ENCODE results near the gene SIAH2.

SIAH2 gene

GRCh38 chr3:150739200-150739863 lies 23.6 kb downstream of the SIAH2 start:
- H3K9ac ChIP-seq (ENCODE audit: low read length) = no peak overlapping the region
- no peaks in the 10 kb centered on the region for H3K27me3 ChIP-seq (ENCODE audit: control insufficient read depth in 1 of 2, insufficient read depth in 2 of 2, low read length in 2 of 2)
- H3K27ac ChIP-seq (ENCODE audit: low read depth, low read length) = no peak overlapping the region
- no peaks in the 10 kb centered on the region for H3K9me3 ChIP-seq (ENCODE audit: low read length)
- no peak overlapping the region for H3K4me3 ChIP-seq (ENCODE audit: low read depth in 1 of 2, low read length in 2 of 2)
- peaks cover 9% of the 10 kb centered on the region for H3K4me1 ChIP-seq (ENCODE audit: insufficient read depth, low read length)
- H3K36me3 ChIP-seq (ENCODE audit: insufficient read depth, low read length) = no peaks in the 10 kb centered on the region

- H3K9ac ChIP-seq (ENCODE audit: low read length) = no peak overlapping the region
- peaks cover 3% of the 10 kb centered on the region for H3K4me1 ChIP-seq (ENCODE audit: insufficient read depth, low read length)
- H3K4me3 ChIP-seq (ENCODE audit: low read depth in 1 of 2, low read length in 2 of 2) = no peak overlapping the region
- H3K27ac ChIP-seq (ENCODE audit: low read depth, low read length) = no peak overlapping the region
- H3K36me3 ChIP-seq (ENCODE audit: insufficient read depth, low read length) = no peaks in the 10 kb centered on the region
- no peaks in the 10 kb centered on the region for H3K27me3 ChIP-seq (ENCODE audit: control insufficient read depth in 1 of 2, insufficient read depth in 2 of 2, low read length in 2 of 2)
- H3K9me3 ChIP-seq (ENCODE audit: low read length) = no peaks in the 10 kb centered on the region
Observed at GRCh38 chr3:150738688-150739087, 24.3 kb downstream of the SIAH2 start.

GRCh38 chr3:150737874-150738679 lies 24.9 kb downstream of the SIAH2 start:
- H3K4me3 ChIP-seq (ENCODE audit: low read depth in 1 of 2, low read length in 2 of 2) = no peak overlapping the region
- no peaks in the 10 kb centered on the region for H3K36me3 ChIP-seq (ENCODE audit: insufficient read depth, low read length)
- H3K9me3 ChIP-seq (ENCODE audit: low read length) = no peaks in the 10 kb centered on the region
- no peaks in the 10 kb centered on the region for H3K4me1 ChIP-seq (ENCODE audit: insufficient read depth, low read length)
- no peaks in the 10 kb centered on the region for H3K27me3 ChIP-seq (ENCODE audit: control insufficient read depth in 1 of 2, insufficient read depth in 2 of 2, low read length in 2 of 2)
- H3K27ac ChIP-seq (ENCODE audit: low read depth, low read length) = no peak overlapping the region
- no peak overlapping the region for H3K9ac ChIP-seq (ENCODE audit: low read length)

GRCh38 chr3:150736903-150737832 lies 25.8 kb downstream of the SIAH2 start:
- H3K9ac ChIP-seq (ENCODE audit: low read length) = no peak overlapping the region
- no peaks in the 10 kb centered on the region for H3K4me1 ChIP-seq (ENCODE audit: insufficient read depth, low read length)
- H3K36me3 ChIP-seq (ENCODE audit: insufficient read depth, low read length) = no peaks in the 10 kb centered on the region
- no peaks in the 10 kb centered on the region for H3K9me3 ChIP-seq (ENCODE audit: low read length)
- H3K27ac ChIP-seq (ENCODE audit: low read depth, low read length) = no peak overlapping the region
- H3K4me3 ChIP-seq (ENCODE audit: low read depth in 1 of 2, low read length in 2 of 2) = no peak overlapping the region
- no peaks in the 10 kb centered on the region for H3K27me3 ChIP-seq (ENCODE audit: control insufficient read depth in 1 of 2, insufficient read depth in 2 of 2, low read length in 2 of 2)

- Histone ChIP-seq H3K9ac (ENCODE audit: low read length) (no peak overlapping the region), H3K36me3 (ENCODE audit: insufficient read depth, low read length) (no peaks in the 10 kb centered on the region), H3K9me3 (ENCODE audit: low read length) (no peaks in the 10 kb centered on the region), H3K4me1 (ENCODE audit: insufficient read depth, low read length) (no peaks in the 10 kb centered on the region), H3K27ac (ENCODE audit: low read depth, low read length) (no peak overlapping the region), H3K27me3 (ENCODE audit: control insufficient read depth in 1 of 2, insufficient read depth in 2 of 2, low read length in 2 of 2) (no peaks in the 10 kb centered on the region), H3K4me3 (ENCODE audit: low read depth in 1 of 2, low read length in 2 of 2) (no peak overlapping the region)
Observed at GRCh38 chr3:150736316-150736719, 26.7 kb downstream of the SIAH2 start.

- Histone ChIP-seq H3K9ac (ENCODE audit: low read length) (no peak overlapping the region), H3K4me3 (ENCODE audit: low read depth in 1 of 2, low read length in 2 of 2) (no peak overlapping the region), H3K36me3 (ENCODE audit: insufficient read depth, low read length) (no peaks in the 10 kb centered on the region), H3K4me1 (ENCODE audit: insufficient read depth, low read length) (no peaks in the 10 kb centered on the region), H3K27me3 (ENCODE audit: control insufficient read depth in 1 of 2, insufficient read depth in 2 of 2, low read length in 2 of 2) (no peaks in the 10 kb centered on the region), H3K27ac (ENCODE audit: low read depth, low read length) (no peak overlapping the region), H3K9me3 (ENCODE audit: low read length) (no peaks in the 10 kb centered on the region)
Observed at GRCh38 chr3:150734795-150735119, 28.2 kb downstream of the SIAH2 start.

- Histone ChIP-seq H3K9me3 (ENCODE audit: low read length) (no peaks in the 10 kb centered on the region), H3K4me1 (ENCODE audit: insufficient read depth, low read length) (no peaks in the 10 kb centered on the region), H3K9ac (ENCODE audit: low read length) (no peak overlapping the region), H3K27me3 (ENCODE audit: control insufficient read depth in 1 of 2, insufficient read depth in 2 of 2, low read length in 2 of 2) (no peaks in the 10 kb centered on the region), H3K36me3 (ENCODE audit: insufficient read depth, low read length) (no peaks in the 10 kb centered on the region), H3K4me3 (ENCODE audit: low read depth in 1 of 2, low read length in 2 of 2) (no peak overlapping the region), H3K27ac (ENCODE audit: low read depth, low read length) (no peak overlapping the region)
Observed at GRCh38 chr3:150733936-150734794, 28.8 kb downstream of the SIAH2 start.

GRCh38 chr3:150733373-150733935 lies 29.5 kb downstream of the SIAH2 start:
- H3K4me1 ChIP-seq (ENCODE audit: insufficient read depth, low read length) = no peaks in the 10 kb centered on the region
- no peaks in the 10 kb centered on the region for H3K36me3 ChIP-seq (ENCODE audit: insufficient read depth, low read length)
- H3K27me3 ChIP-seq (ENCODE audit: control insufficient read depth in 1 of 2, insufficient read depth in 2 of 2, low read length in 2 of 2) = no peaks in the 10 kb centered on the region
- H3K9me3 ChIP-seq (ENCODE audit: low read length) = no peaks in the 10 kb centered on the region
- no peak overlapping the region for H3K27ac ChIP-seq (ENCODE audit: low read depth, low read length)
- no peak overlapping the region for H3K9ac ChIP-seq (ENCODE audit: low read length)
- no peak overlapping the region for H3K4me3 ChIP-seq (ENCODE audit: low read depth in 1 of 2, low read length in 2 of 2)

GRCh38 chr3:150729682-150730360 lies 33.1 kb downstream of the SIAH2 start:
- H3K4me3 ChIP-seq (ENCODE audit: low read depth in 1 of 2, low read length in 2 of 2) = no peak overlapping the region
- H3K36me3 ChIP-seq (ENCODE audit: insufficient read depth, low read length) = no peaks in the 10 kb centered on the region
- H3K27me3 ChIP-seq (ENCODE audit: control insufficient read depth in 1 of 2, insufficient read depth in 2 of 2, low read length in 2 of 2) = no peaks in the 10 kb centered on the region
- no peak overlapping the region for H3K9ac ChIP-seq (ENCODE audit: low read length)
- H3K9me3 ChIP-seq (ENCODE audit: low read length) = no peaks in the 10 kb centered on the region
- H3K4me1 ChIP-seq (ENCODE audit: insufficient read depth, low read length) = no peaks in the 10 kb centered on the region
- no peak overlapping the region for H3K27ac ChIP-seq (ENCODE audit: low read depth, low read length)
